GM18951 (cell line): Measurements from ENCODE around the gene IDE.
"Not testable (repeated sequence)": the region's sequence is repeated elsewhere in the genome, so short reads cannot be mapped to it uniquely, and the experiment has no call there.

ENCODE experiments used
- POLR2A ChIP-seq: IDR thresholded peaks from 4 replicates; pipeline ENCODE4 v1.6.1; 2011; ENCODE audit warnings: mild to moderate bottlenecking; ENCODE audit not compliant: insufficient read length, insufficient read depth; ENCODE audit errors: extremely low read depth
- in situ Hi-C: fragments of 300-500 bp; cut with MboI; formaldehyde crosslinking; loops from one replicate; pipeline ENCODE4 v1.12.0; 2022; ENCODE audit warnings: low sequenced_read_pairs, mixed read lengths, inconsistent platforms; ENCODE audit not compliant: unreplicated experiment

The IDE gene

DNA sequence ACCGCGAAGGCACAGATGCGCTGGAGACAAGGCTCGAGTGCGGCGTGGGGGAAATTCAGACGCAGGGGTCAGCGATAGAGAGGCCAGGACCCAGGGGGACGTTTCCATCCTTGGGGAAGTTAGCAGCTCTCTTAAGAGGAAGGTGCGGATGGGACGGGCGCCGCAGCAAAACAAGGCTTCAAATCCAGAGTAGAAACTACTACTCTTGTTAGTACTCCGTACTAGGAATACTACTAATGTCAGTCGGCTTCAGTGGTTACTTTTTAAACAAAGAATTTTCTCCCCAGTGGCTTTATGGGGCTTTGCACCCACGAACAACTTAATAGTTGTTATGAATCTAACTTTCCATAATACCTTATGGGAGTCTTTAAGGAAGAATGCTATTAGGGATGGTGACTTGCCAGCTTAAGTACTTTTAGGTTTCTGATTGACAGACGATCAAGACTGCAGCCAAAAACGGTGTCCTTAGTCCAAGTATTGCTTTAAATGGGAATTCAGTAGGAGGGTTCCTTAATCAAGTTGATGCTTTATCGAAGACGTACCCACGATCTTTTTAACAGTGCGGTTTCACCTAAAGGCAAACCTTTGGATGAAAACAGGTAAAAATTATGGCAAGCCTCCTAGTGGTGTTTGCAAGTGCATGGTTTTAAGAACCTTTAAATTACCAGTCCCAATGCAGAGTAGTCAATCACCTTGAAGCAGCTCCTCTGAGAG is 812 bp upstream of the IDE start:
- in situ Hi-C loops, result no loop called here
- no peak for TF ChIP-seq POLR2A

DNA sequence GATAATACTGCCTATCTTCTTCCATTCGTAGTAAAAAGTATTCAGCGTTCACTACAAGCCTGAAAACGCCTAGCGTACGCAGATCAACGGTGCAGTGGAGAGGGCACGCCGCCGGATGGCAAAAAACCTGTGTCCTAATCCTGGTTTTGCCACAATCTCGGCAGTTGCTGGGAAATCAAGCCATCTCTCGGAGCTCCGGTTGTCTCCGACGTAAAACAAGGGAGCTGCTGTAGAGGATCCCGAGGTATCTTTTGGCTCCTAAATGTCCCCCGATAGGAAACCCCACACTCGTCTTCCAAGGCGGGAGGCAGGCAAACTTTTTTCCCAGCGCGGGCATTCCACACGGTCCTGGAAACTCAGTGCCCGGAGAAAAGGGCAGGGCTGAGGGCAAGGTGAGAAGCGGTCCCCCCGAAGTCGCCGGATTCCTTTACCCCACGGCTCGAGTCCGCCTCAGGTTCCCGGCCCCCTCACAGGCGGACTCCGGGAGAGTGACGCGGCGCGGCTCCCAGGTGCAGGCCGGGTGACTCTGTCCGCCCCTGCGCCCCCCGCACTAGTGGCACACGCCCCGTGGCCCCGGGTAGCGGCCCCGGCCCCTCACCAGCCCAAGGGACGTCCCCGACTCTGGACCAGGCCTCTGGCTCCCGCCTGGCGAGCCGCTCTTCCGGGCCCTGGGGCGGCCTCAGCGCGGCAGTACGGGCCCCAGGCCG is 649 bp downstream of the IDE start:
- TF ChIP-seq POLR2A, result no peak
- in situ Hi-C loops, result no loop called here

DNA sequence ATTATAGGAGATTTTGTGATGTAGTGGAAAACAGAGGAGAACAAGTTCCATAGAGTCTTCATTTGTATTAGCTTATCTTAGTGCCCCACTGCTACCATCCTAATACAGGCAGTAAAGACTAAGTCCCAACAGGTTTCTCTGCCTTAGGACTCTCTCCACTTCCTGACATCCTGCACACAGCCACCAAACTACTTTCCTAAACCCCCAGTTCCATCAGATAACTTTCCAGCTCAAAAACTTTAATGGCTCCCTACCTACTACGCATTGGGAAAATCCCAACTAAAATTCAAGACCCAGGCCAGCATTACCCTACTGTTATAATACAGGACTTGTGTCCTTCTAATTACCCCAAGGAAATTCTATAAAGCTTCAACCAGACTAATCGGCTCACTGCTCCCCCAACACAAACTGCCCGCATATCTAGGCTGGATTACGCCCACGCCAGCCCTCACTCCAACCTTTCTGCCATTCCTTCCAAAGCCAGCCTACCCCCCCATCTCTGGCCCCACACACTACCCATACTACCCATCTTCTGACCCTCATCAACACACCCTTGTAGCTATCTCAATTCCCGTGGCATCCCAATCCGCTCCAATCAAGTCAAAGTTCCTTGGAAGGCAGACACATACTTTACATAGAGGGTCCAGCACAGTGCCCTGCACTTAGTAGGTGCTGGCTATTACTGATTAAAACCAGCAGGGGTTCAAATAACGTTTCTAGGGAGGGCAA is 1.4 kb downstream of the IDE start:
- in situ Hi-C loops, result no loop called here
- no peak for TF ChIP-seq POLR2A

DNA sequence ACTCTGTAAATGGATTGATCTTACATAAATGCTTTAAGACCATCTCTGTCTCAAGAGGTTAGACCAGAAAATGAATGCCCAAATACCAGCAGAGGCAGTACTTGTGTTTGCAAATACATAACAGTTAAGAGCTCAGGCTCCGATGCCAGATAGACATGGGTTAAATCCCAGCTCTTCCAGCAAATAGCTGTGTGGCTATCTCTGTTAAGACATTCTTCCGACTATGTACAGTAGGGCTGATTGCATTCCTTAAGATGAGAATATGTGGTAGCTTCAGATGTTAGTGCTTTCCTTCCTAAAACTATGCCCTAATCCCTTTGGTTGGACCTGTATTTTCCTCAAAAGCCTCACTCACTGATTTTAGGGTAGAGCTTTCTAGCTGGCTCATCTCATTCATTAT is 2.2 kb downstream of the IDE start:
- in situ Hi-C loops, result no loop called here

DNA sequence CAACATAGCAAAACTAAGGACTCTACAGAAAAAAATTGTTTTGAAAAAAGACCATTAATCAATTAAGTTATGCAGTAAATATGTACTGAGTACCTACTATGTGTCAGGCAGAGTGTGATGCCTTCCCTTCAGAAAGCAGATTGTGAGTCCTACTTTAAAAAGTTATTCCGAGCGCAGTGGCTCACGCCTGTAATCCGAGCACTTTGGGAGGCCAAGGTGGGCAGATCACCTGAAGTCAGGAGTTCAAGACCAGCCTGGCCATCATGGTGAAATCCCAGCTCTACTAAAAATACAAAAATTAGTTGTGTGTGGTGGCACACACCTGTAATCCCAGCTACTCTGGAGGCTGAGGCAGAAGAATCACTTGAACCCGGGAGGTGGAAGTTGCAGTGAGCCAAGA is 4.2 kb downstream of the IDE start:
- in situ Hi-C loops, result not testable (repeated sequence)

More for the DNA sequence above, 2.2 kb downstream of the IDE start:
- TF ChIP-seq POLR2A, result no peak

DNA sequence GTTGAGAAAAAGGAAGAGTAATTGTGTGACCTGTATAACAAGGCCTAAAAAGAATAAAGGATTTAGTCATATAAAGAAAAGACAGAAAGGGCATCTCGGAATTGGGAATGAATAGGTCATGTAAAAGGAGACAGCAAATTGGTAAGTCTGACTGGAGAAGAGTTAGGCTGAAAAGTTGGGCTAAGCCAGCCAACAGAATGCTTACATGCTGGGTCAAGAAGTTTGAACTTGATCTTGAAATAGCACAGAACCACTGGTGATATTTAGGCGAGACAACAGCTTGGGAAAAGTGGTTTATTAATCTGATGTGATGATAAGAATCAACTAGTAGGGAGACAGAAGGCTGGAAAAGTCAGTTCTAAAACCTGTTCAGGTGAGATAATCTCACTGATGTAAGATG is 4.8 kb downstream of the IDE start:
- in situ Hi-C loops, result no loop called here
- TF ChIP-seq POLR2A, result no peak

DNA sequence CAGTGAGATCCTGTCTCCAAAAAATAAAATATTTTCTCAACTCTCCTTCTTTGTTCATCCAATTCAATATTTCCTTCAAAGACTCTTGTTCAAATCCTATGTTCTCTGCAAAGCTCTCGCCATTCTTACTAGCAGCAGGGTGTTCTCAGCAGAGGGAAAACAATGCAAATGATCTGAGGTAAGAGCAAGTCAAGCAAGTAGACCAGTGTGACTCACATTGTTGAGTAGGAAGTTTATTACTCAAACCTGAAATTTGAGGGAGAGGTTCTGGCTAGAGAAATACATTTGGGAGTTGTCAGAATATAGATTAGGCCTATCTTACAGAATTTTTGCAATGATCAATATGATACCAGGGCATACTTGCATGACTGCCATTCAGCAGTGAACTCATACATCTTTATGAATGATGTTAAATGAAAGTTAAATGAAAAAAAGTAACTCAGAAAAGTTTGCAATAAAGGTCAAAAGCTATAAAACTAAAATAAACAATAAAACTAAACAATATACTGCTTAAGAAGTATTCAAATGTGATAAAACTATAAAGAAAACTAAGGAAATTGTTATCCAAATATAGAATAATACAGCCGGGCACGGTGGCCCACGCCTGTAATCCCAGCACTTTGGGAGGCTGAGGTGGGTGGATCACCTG is 5.8 kb downstream of the IDE start:
- TF ChIP-seq POLR2A, result no peak
- in situ Hi-C loops, result no loop called here

DNA sequence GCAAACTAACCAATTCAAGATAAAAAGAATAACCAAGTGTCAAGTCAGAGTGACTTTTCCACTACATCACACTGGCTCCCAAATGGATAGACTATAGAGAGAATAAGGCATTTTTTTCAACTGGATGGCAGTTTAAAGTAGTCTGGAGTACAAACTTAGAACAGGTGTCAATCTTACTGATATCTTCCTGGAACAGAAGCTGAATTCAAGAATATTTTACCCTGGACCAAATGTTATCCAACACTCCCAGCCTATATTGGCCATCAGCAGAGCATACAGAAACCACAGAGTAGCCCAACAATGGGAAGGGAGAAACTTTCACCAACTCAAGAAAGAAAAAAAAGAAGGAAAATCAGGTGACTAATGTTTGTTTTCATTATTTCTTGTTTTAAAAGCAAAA is 11.5 kb downstream of the IDE start:
- in situ Hi-C loops, result no loop called here
- no peak for TF ChIP-seq POLR2A

DNA sequence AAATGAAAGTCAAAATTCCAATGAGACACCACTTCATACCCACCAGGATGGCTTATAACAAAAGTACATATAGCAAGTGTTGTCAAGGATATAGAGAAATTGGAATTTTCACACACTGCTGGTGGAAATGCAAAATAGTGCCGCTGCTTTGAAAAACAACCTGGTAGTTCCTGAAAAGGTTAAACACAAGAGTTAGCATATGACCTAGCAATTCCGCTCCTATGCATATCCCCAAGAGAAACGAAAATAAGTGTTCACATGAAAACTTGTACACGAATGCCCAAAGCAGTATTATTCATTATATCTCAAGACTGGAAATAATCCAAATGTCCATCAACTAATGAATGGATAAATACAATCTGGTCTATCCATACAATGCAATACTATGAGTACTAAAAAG is 14.8 kb downstream of the IDE start:
- TF ChIP-seq POLR2A, result no peak
- in situ Hi-C loops, result no loop called here

DNA sequence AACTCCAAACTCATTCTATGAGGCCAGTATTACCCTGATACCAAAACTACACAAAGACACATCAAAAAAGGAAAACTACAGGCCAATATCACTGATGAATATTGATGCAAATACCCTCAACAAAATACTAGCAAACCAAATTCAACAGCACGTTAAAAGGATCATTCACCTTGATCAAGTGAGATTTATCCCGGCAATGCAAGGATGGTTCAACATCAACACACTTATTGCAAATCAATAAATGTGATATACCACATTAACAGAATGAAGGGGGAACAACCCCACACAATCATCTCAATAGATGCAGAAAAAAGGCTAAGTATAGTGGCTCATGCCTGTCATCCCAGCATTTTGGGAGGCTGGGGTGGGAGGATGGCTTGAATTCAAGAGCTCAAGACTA is 19.9 kb downstream of the IDE start:
- TF ChIP-seq POLR2A, result no peak
- in situ Hi-C loops, result no loop called here

DNA sequence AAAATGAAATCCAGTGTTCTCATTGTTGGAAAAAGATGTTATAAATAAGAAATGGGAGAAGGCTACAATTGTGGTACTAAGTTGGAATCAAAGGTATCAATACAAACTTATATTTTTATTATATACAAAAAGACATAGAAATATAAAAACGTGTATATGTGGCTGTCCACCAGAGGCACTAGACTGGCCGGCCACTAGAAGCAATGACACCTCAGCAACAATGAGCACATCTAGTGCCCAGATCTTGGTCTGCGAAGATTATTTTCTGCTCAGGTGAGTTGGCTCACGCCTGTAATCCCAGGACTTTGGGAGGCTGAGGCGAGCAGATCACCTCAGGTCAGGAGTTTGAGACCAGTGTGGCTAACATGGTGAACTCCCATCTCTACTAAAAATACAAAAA is 21.6 kb downstream of the IDE start:
- no peak for TF ChIP-seq POLR2A
- in situ Hi-C loops, result no loop called here

DNA sequence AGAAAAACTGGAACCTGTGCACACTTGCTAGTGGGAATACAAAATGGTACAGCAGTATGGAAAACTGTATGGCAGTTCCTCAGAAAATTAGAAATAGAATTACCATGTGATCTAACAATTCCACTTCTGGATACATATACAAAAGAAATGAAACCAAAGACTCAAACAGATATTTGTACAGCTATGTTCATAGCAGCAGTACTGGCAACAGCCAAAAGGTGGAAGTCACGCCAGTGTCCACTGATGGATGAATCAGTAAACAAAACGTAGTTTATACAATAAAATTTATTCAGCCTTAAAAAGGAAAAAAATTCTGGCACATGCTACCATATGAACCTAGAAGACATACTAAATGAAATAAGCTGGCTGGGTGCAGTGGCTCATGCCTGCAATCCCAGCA is 23.0 kb downstream of the IDE start:
- in situ Hi-C loops, result no loop called here
- TF ChIP-seq POLR2A, result no peak

DNA sequence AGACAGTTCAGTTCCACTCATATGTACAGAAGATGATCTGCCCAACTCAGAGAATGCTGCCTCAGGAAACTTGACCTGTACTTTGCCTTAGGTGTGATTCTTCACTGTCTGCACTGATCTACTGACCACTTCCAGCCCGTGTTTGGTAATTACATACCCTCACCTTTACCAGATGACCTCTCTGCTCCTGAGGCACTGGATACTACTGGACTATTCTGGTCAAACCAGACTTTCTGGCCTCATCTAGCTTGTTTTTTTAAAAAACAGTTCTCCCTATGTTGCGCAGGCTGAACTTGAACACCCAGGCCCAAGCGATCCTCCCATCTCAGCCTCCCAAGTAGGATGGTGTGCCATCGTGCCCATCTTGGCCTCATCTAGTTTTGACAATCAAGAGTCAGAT is 26.2 kb downstream of the IDE start:
- in situ Hi-C loops, result no loop called here
- no peak for TF ChIP-seq POLR2A
